Liver (tissue), 3 donors: Measurements from ENCODE around the gene TOP1.

Experiments
- CTCF ChIP-seq: fragments of 150-350 bp; IDR thresholded peaks from 2 replicates; pipeline ENCODE4 v1.5.1; 2017; ENCODE audit warnings: improper control_type of control experiment, low read depth, low read length; ENCODE audit not compliant: missing input control
- GABPA ChIP-seq, 2 donors: IDR thresholded peaks in 1 of 2; conservative IDR thresholded peaks in 1 of 2; 2 replicates each; pipeline ENCODE4 v1.6.1; 2016; ENCODE audit warnings: antibody characterized with exemption in 2 of 2, mild to moderate bottlenecking in 1 of 2, moderate library complexity in 1 of 2
- JUND ChIP-seq, 2 donors: IDR thresholded peaks; 2 replicates each; pipeline ENCODE4 v1.6.1; 2016; ENCODE audit warnings: antibody characterized with exemption in 2 of 2
- MAX ChIP-seq: IDR thresholded peaks from 2 replicates; pipeline ENCODE4 v1.6.1; 2016; ENCODE audit warnings: antibody characterized with exemption
- RAD21 ChIP-seq, 2 donors: IDR thresholded peaks; 2 replicates each; pipeline ENCODE4 v1.6.1; 2016; ENCODE audit warnings: antibody characterized with exemption in 2 of 2, mild to moderate bottlenecking in 2 of 2
- REST ChIP-seq: IDR thresholded peaks from 2 replicates; pipeline ENCODE4 v1.6.1; 2016; ENCODE audit warnings: antibody characterized with exemption, mild to moderate bottlenecking
- SP1 ChIP-seq: IDR thresholded peaks from 2 replicates; pipeline ENCODE4 v1.6.1; 2018; ENCODE audit warnings: antibody characterized with exemption, mild to moderate bottlenecking
- TAF1 ChIP-seq: conservative IDR thresholded peaks from 2 replicates; pipeline ENCODE4 v1.6.1; 2016; ENCODE audit warnings: antibody characterized with exemption, mild to moderate bottlenecking
- donor health status: healthy.
- donor health status: healthy.

GRCh38 chr20:41030061-41030460, 1.4 kb downstream of the TOP1 start:
- TF ChIP-seq CTCF (no peak), MAX (no peak), JUND (IDR thresholded peaks at IDR 0.05) (no peak), SP1 (no peak), RAD21 (IDR thresholded peaks at IDR 0.05) (no peak), REST (no peak), TAF1 (no peak), GABPA (IDR thresholded peaks at IDR 0.05 in 1 of 2, conservative IDR thresholded peaks at IDR 0.05 in 1 of 2) (no peak)
